ENCODE measurements around the gene LRRC7.

DNA sequence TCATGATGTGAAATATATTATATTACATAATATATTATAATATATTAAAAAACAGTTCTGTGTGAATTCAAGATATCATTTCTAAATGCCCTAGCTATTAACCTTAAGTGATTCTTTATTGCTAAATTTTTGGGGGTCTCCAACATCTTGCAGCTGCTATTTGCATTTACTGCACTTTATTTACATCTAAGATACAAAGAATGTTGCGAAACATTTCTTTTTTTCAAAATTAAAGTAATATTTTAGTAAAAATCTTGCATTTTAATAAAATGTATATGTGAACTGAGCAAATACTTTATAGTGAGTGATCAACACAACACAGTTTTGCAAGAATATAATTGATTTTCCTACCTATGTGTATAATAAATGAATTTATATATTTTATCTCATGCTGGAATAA lies 456.6 kb downstream of the LRRC7 start:
- no peak for TF ChIP-seq POLR2A (IDR thresholded peaks at IDR 0.05; ENCODE audit: insufficient read depth in 1 of 2, low read depth in 2 of 2, low read length in 2 of 2)
- TF ChIP-seq MXI1 (IDR thresholded peaks at IDR 0.05; ENCODE audit: borderline replicate concordance, low read depth, low read length), result no peak
- TF ChIP-seq, protein P1, sequence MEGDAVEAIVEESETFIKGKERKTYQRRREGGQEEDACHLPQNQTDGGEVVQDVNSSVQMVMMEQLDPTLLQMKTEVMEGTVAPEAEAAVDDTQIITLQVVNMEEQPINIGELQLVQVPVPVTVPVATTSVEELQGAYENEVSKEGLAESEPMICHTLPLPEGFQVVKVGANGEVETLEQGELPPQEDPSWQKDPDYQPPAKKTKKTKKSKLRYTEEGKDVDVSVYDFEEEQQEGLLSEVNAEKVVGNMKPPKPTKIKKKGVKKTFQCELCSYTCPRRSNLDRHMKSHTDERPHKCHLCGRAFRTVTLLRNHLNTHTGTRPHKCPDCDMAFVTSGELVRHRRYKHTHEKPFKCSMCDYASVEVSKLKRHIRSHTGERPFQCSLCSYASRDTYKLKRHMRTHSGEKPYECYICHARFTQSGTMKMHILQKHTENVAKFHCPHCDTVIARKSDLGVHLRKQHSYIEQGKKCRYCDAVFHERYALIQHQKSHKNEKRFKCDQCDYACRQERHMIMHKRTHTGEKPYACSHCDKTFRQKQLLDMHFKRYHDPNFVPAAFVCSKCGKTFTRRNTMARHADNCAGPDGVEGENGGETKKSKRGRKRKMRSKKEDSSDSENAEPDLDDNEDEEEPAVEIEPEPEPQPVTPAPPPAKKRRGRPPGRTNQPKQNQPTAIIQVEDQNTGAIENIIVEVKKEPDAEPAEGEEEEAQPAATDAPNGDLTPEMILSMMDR (CRISPR knock-in tag; IDR thresholded peaks at IDR 0.05), result no peak
- TF ChIP-seq ZNF776 (CRISPR knock-in tag; IDR thresholded peaks at IDR 0.05), result no peak
- TF ChIP-seq, protein P2, sequence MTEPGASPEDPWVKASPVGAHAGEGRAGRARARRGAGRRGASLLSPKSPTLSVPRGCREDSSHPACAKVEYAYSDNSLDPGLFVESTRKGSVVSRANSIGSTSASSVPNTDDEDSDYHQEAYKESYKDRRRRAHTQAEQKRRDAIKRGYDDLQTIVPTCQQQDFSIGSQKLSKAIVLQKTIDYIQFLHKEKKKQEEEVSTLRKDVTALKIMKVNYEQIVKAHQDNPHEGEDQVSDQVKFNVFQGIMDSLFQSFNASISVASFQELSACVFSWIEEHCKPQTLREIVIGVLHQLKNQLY (CRISPR knock-in tag; IDR thresholded peaks at IDR 0.05), result no peak

Measured in HepG2 (cell line).